ENCODE data around the gene CTIF.

- no peak for TF ChIP-seq CTCF (IDR thresholded peaks at IDR 0.05)
- TF ChIP-seq POLR2A (IDR thresholded peaks at IDR 0.05) = no peak
- TF ChIP-seq POLR2AphosphoS5 (IDR thresholded peaks at IDR 0.05) = no peak
Measured at GRCh38 chr18:48635806-48636205, 97.0 kb downstream of the CTIF start.
